ENCODE data around the gene NHLRC4. TPM values are rescaled to one million over a fixed set of nuclear protein-coding genes. Genes with fewer than 3 reads are reported as not detected.

The NHLRC4 gene
- total and polyA plus RNA-seq, 2 of the 13 experiments (the other 11 are each of a cell fraction or from before 2014, with no cell fraction given), result 0.40 to 0.59 TPM

DNA sequence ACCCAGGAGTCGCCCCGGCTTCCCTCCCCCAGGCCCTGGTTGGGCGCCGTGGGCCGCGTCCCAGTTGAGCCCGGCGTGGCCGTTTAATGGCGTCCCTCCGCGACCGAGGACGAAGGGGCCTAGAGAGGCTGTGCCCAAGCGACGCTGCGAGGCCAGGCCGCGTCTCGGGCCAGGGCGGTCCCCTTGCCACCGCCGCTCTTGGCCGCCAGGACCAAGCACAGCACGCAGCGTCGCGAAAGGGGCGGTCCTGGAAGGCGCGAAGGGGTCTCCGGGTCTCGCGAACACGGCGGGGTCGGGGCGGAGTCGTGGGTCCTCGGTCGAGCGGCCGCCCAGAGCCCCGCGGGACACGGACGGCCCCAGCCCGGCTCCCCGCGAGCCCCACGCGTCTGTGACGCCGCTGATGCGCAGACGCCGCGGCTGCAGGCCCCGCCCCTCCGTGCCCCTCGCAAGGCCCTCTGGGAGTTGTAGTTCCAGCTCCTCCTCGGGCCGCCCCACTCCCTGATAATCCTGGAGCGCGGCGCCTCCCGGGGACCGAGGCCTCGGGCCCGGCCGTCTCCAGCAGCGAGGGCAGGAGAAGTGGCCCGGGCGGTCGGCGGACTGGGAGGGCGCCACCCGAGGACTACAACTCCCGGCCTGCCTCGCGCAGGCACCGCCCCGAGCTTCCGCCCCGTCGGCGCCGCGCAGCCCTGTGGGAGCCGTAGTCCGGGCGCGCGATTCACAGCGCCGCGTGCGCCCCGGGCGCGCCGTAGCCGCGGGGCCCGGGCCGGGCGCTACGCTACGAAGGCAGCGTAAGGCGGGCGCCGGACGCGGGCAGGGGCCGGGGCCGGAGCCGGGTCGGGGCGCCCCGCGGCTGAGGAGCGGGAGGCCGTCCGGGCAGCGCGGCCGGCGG is 39.5 kb upstream of the NHLRC4 start, which contains the start of gene CAPN15 (continued):
- TF ChIP-seq ZC3H4 (CRISPR knock-in tag; IDR thresholded peaks at IDR 0.05; ENCODE audit: borderline replicate concordance) (no peak), GMEB2 (CRISPR knock-in tag; IDR thresholded peaks at IDR 0.05; ENCODE audit: low read depth) (peak; percentile 83), ARID2 (CRISPR knock-in tag; IDR thresholded peaks at IDR 0.05; ENCODE audit: borderline replicate concordance) (no peak), JUNB (CRISPR knock-in tag; IDR thresholded peaks at IDR 0.05; ENCODE audit: borderline replicate concordance) (no peak), NKX3-1 (CRISPR knock-in tag; IDR thresholded peaks at IDR 0.05) (no peak; the same call in 1 of the 2 replicates), TEAD3 (CRISPR knock-in tag; optimal IDR thresholded peaks at IDR 0.05; ENCODE audit: borderline replicate concordance) (no peak), ZNF468 (CRISPR knock-in tag; IDR thresholded peaks at IDR 0.05) (no peak), ZNF749 (CRISPR knock-in tag; IDR thresholded peaks at IDR 0.05; ENCODE audit: borderline replicate concordance) (no peak), ZNF274 (CRISPR knock-in tag; IDR thresholded peaks at IDR 0.05) (no peak; the same call in 1 of the 2 replicates), MTA3 (CRISPR knock-in tag; IDR thresholded peaks at IDR 0.05) (no peak), ERF (CRISPR knock-in tag; IDR thresholded peaks at IDR 0.05) (peak; percentile 9; the same call in 1 of the 2 replicates), ZNF333 (CRISPR knock-in tag; IDR thresholded peaks at IDR 0.05; ENCODE audit: borderline replicate concordance) (peak; percentile 82; the same call in 1 of the 2 replicates), USF2 (IDR thresholded peaks at IDR 0.05; ENCODE audit: low read depth, low read length) (no peak), USF2 (CRISPR knock-in tag; IDR thresholded peaks at IDR 0.05; ENCODE audit: borderline replicate concordance) (no peak; the same call in 1 of the 2 replicates), SRSF9 (IDR thresholded peaks at IDR 0.05; ENCODE audit: borderline replicate concordance, insufficient read depth, low read depth, low read length, poor library complexity, severe bottlenecking) (no peak), MYC (CRISPR knock-in tag; IDR thresholded peaks at IDR 0.05; ENCODE audit: borderline replicate concordance) (peak; percentile 76), SOX6 (IDR thresholded peaks at IDR 0.05) (no peak), SOX6 (CRISPR knock-in tag; IDR thresholded peaks at IDR 0.05) (peak; percentile 23; the same call in 1 of the 2 replicates), KLF16 (CRISPR knock-in tag; IDR thresholded peaks at IDR 0.05) (peak in 1 of 2 experiments; percentile 42; a peak in 1 of 4 replicates), MEIS1 (CRISPR knock-in tag; IDR thresholded peaks at IDR 0.05; ENCODE audit: borderline replicate concordance) (no peak; the same call in 1 of the 2 replicates), CBFB (CRISPR knock-in tag; IDR thresholded peaks at IDR 0.05) (peak; percentile 37; the same call in 1 of the 2 replicates), NFRKB (IDR thresholded peaks at IDR 0.05) (no peak), ZBTB7B (CRISPR knock-in tag; IDR thresholded peaks at IDR 0.05) (no peak)
- TF ChIP-seq, protein P1, sequence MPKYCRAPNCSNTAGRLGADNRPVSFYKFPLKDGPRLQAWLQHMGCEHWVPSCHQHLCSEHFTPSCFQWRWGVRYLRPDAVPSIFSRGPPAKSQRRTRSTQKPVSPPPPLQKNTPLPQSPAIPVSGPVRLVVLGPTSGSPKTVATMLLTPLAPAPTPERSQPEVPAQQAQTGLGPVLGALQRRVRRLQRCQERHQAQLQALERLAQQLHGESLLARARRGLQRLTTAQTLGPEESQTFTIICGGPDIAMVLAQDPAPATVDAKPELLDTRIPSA (CRISPR knock-in tag; IDR thresholded peaks at IDR 0.05; ENCODE audit: borderline replicate concordance), result no peak
- TF ChIP-seq, protein P2, sequence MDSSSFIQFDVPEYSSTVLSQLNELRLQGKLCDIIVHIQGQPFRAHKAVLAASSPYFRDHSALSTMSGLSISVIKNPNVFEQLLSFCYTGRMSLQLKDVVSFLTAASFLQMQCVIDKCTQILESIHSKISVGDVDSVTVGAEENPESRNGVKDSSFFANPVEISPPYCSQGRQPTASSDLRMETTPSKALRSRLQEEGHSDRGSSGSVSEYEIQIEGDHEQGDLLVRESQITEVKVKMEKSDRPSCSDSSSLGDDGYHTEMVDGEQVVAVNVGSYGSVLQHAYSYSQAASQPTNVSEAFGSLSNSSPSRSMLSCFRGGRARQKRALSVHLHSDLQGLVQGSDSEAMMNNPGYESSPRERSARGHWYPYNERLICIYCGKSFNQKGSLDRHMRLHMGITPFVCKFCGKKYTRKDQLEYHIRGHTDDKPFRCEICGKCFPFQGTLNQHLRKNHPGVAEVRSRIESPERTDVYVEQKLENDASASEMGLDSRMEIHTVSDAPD (CRISPR knock-in tag; IDR thresholded peaks at IDR 0.05), result no peak
